Body of pancreas (tissue), 4 donors: ENCODE results near the gene RPS18. TPM values are rescaled to one million over a fixed set of nuclear protein-coding genes. Genes with fewer than 3 reads are reported as not detected.
"Not testable (repeated sequence)": the region's sequence is repeated elsewhere in the genome, so short reads cannot be mapped to it uniquely, and the experiment has no call there.

Experiments used
- ATAC-seq: fragments of 150-250 bp; one replicate; pipeline ENCODE4 v1.9.1; 2016
- DNase-seq, 4 donors: peaks; one replicate each; pipeline ENCODE4 v3.0.0-alpha.2; 2019
- H3K27ac ChIP-seq, 4 donors: fragments of 200-600 bp; sonication (generic); 1 replicate in 3 of 4; 2 replicates in 1 of 4; pipeline versions ENCODE4 v1.5.1 to v1.6.1; 2016 to 2019; ENCODE audit warnings: mild to moderate bottlenecking in 1 of 4, mixed read lengths in 1 of 4, moderate library complexity in 1 of 4
- H3K27me3 ChIP-seq, 2 donors: fragments of 200-600 bp; sonication (generic); one replicate each; pipeline ENCODE4 v1.6.0; 2016; ENCODE audit warnings: mild to moderate bottlenecking in 1 of 2
- H3K36me3 ChIP-seq, 2 donors: fragments of 200-600 bp; sonication (generic); replicated peaks in 1 of 2; 2 replicates each; pipeline ENCODE4 v1.5.1; 2016; ENCODE audit warnings: low read depth in 2 of 2; ENCODE audit not compliant: insufficient read depth in 1 of 2
- H3K4me1 ChIP-seq: fragments of 200-600 bp; sonication (generic); one replicate; pipeline ENCODE4 v1.6.0; 2016
- H3K4me3 ChIP-seq, 2 donors: fragments of 200-600 bp; sonication (generic); 1 replicate in 1 of 2; 2 replicates in 1 of 2; pipeline ENCODE4 v1.5.1; 2016 to 2019
- H3K9me3 ChIP-seq, 3 donors: fragments of 200-600 bp; sonication (generic); 1 replicate in 2 of 3; 2 replicates in 1 of 3; pipeline ENCODE4 v1.5.1; 2016
- CTCF ChIP-seq, 7 experiments: fragments of 450-650 bp in 4 of 7; fragments of 200-600 bp in 3 of 7; sonication (generic) in 3 of 7; IDR thresholded peaks; one replicate each; pipeline ENCODE4 v1.5.1; 2016 to 2019; ENCODE audit warnings: antibody characterized with exemption in 7 of 7
- POLR2A ChIP-seq, 3 donors: fragments of 450-650 bp; IDR thresholded peaks; one replicate each; pipeline ENCODE4 v1.6.1; 2016; ENCODE audit warnings: antibody characterized with exemption in 3 of 3, mild to moderate bottlenecking in 2 of 3
- WGBS, 2 donors: methylation state at CpG; one replicate each; pipeline ENCODE4 v1.1.5; 2017; 5-methylcytosine and 5-hydroxymethylcytosine counted together
- intact Hi-C: fragments of 100-400 bp; cut with DNase I; formaldehyde crosslinking; loops from one replicate; pipeline ENCODE4 v1.15.1; 2023
- total RNA-seq, 2 donors: library from RNA; depleted of rRNA; stranded (reverse); fragments of >200 nt; gene quantifications; one replicate each; pipeline ENCODE4 v1.1.0, GENCODE V29; 2016

Gene RPS18
- total RNA-seq, 2 donors from 2014 or later = 772 to 1,608 TPM

- Histone ChIP-seq H3K4me1 (peaks cover 22% of the 10 kb centered on the region), H3K27ac (no peak overlapping the region), H3K27me3 (no peaks in the 10 kb centered on the region), H3K9me3 (no peaks in the 10 kb centered on the region), H3K36me3 (peaks cover 0 to 4% of the 10 kb centered on the region in 2 donors), H3K4me3 (no peak overlapping the region)
- DNase-seq = no peak
- TF ChIP-seq CTCF (IDR thresholded peaks at IDR 0.05) (no peak), POLR2A (IDR thresholded peaks at IDR 0.05) (no peak)
- ATAC-seq = no peak
- intact Hi-C loops = no loop called here
Measured at GRCh38 chr6:33252759-33253158, 19.1 kb upstream of the RPS18 start.

GRCh38 chr6:33254591-33254990 lies 17.3 kb upstream of the RPS18 start:
- peaks cover 0 to 4% of the 10 kb centered on the region in 2 donors for H3K36me3 ChIP-seq
- no peak for ATAC-seq
- WGBS, 2 donors = 89 to 93% methylated on average over 4 of the region's 4 CpGs
- no peak overlapping the region for H3K4me3 ChIP-seq
- H3K27ac ChIP-seq = no peak overlapping the region
- peaks cover 12% of the 10 kb centered on the region for H3K4me1 ChIP-seq
- no peak for TF ChIP-seq POLR2A (IDR thresholded peaks at IDR 0.05)
- no peak for TF ChIP-seq CTCF (IDR thresholded peaks at IDR 0.05)
- no peaks in the 10 kb centered on the region for H3K27me3 ChIP-seq
- no peaks in the 10 kb centered on the region for H3K9me3 ChIP-seq
- intact Hi-C loops = no loop called here
- DNase-seq = no peak

- intact Hi-C loops = no loop called here
- no peak for DNase-seq
- TF ChIP-seq POLR2A (IDR thresholded peaks at IDR 0.05) (no peak), CTCF (IDR thresholded peaks at IDR 0.05) (no peak)
- no peaks in the 10 kb centered on the region for H3K4me1 ChIP-seq
- 45 to 58% methylated on average over 3 to 5 of the region's 5 CpGs for WGBS, 2 donors
- H3K27ac ChIP-seq = no peak overlapping the region
- H3K36me3 ChIP-seq = peaks cover 0 to 6% of the 10 kb centered on the region in 2 donors
- no peaks in the 10 kb centered on the region for H3K27me3 ChIP-seq
- H3K9me3 ChIP-seq = no peaks in the 10 kb centered on the region
- no peak overlapping the region for H3K4me3 ChIP-seq
- no peak for ATAC-seq
Measured at GRCh38 chr6:33259032-33259431, 12.8 kb upstream of the RPS18 start.

GRCh38 chr6:33262490-33262889 lies 9.4 kb upstream of the RPS18 start:
- intact Hi-C loops = not testable (repeated sequence)

GRCh38 chr6:33264015-33264414 lies 7.9 kb upstream of the RPS18 start:
- WGBS, 2 donors = 87 to 88% methylated on average over 5 to 7 of the region's 7 CpGs
- Histone ChIP-seq H3K4me1 (no peaks in the 10 kb centered on the region), H3K27ac (no peak overlapping the region), H3K36me3 (peaks cover 0 to 24% of the 10 kb centered on the region in 2 donors), H3K27me3 (no peaks in the 10 kb centered on the region), H3K4me3 (no peak overlapping the region), H3K9me3 (no peaks in the 10 kb centered on the region)
- no peak for DNase-seq
- no peak for ATAC-seq
- intact Hi-C loops = no loop called here
- no peak for TF ChIP-seq CTCF (IDR thresholded peaks at IDR 0.05)
- TF ChIP-seq POLR2A (IDR thresholded peaks at IDR 0.05) = no peak

More at GRCh38 chr6:33262490-33262889, 9.4 kb upstream of the RPS18 start:
- H3K9me3 ChIP-seq, ATAC-seq, DNase-seq, H3K4me3 ChIP-seq, H3K27ac ChIP-seq, H3K27me3 ChIP-seq, H3K4me1 ChIP-seq: not testable (repeated sequence)
- 92 to 95% methylated on average over 3 of the region's 3 CpGs for WGBS, 2 donors
- peaks cover 0 to 15% of the 10 kb centered on the region in 2 donors for H3K36me3 ChIP-seq
